Panc1 (cell line): ENCODE results near the gene SARNP. TPM values are rescaled to one million over a fixed set of nuclear protein-coding genes. Genes with fewer than 3 reads are reported as not detected.

Source experiments
- ATAC-seq: fragments of 200-7000 bp; cut with Tn5 transposase; 2 replicates; pipeline ENCODE4 v1.9.1; 2020; ENCODE audit warnings: mild to moderate bottlenecking, moderate library complexity
- BruUV-seq: library from RNA; stranded (reverse); fragments of 400-500 nt; replicated peaks from 2 replicates; lab custom pipeline; 2021; lab: Mats Ljungman, UMichigan
- CTCF ChIA-PET: fragments of 300-600 bp; sonication (Branson Sonifier 250); formaldehyde crosslinking; loops from one replicate; lab custom pipeline; 2022; ENCODE audit warnings: antibody characterized with exemption; lab: Charles Lee
- POLR2A ChIA-PET: fragments of 300-600 bp; sonication (Branson Sonifier 250); formaldehyde crosslinking; loops from one replicate; lab custom pipeline; 2022; ENCODE audit warnings: antibody characterized with exemption; lab: Charles Lee
- DNase-seq: peaks from one replicate; pipeline ENCODE4 v3.0.0-alpha.2; 2010; ENCODE audit warnings: low read depth, low spot score
- H3K27ac ChIP-seq: 2 replicates; pipeline ENCODE4 v1.5.1; 2011; ENCODE audit warnings: mild to moderate bottlenecking, low read length, inconsistent platforms
- H3K27me3 ChIP-seq: fragments of 200-500 bp; sonication (Bioruptor generic); 2 replicates; pipeline ENCODE4 v1.6.0; 2014; ENCODE audit warnings: low read length, inconsistent platforms; ENCODE audit not compliant: control insufficient read depth, insufficient read depth
- H3K36me3 ChIP-seq: fragments of 200-500 bp; sonication (Bioruptor generic); 2 replicates; pipeline ENCODE4 v1.5.1; 2014; ENCODE audit warnings: inconsistent platforms, mild to moderate bottlenecking, low read length, moderate library complexity; ENCODE audit not compliant: control insufficient read depth, insufficient read depth
- H3K4me1 ChIP-seq: 2 replicates; pipeline ENCODE4 v1.5.1; 2011; ENCODE audit warnings: inconsistent platforms, mild to moderate bottlenecking, low read length, moderate library complexity; ENCODE audit not compliant: control insufficient read depth, insufficient read depth
- H3K4me3 ChIP-seq, 2 experiments: 2 replicates each; pipeline ENCODE4 v1.5.1; 2011 to 2012; ENCODE audit warnings: low read depth in 2 of 2, low read length in 2 of 2, mild to moderate bottlenecking in 2 of 2, inconsistent platforms in 1 of 2, moderate library complexity in 1 of 2
- H3K9me3 ChIP-seq: fragments of 200-500 bp; sonication (Bioruptor generic); 2 replicates; pipeline ENCODE4 v1.5.1; 2014; ENCODE audit warnings: low read depth, mild to moderate bottlenecking, inconsistent platforms, low read length, moderate library complexity; ENCODE audit not compliant: control insufficient read depth, insufficient read depth
- POLR2AphosphoS5 ChIP-seq: IDR thresholded peaks from 2 replicates; pipeline ENCODE4 v1.6.1; 2012; ENCODE audit warnings: mild to moderate bottlenecking, low read depth, low read length, moderate library complexity
- SIN3A ChIP-seq: IDR thresholded peaks from 2 replicates; pipeline ENCODE4 v1.6.1; 2012; ENCODE audit warnings: low read depth, mild to moderate bottlenecking, low read length, moderate library complexity, borderline replicate concordance; ENCODE audit not compliant: insufficient read depth
- TCF7L2 ChIP-seq: IDR thresholded peaks from 2 replicates; pipeline ENCODE4 v1.6.1; 2011; ENCODE audit warnings: mild to moderate bottlenecking, low read depth, low read length, inconsistent platforms
- in situ Hi-C: cut with HindIII; loops from 2 replicates; pipeline ENCODE4 v1.10.0; 2016; ENCODE audit warnings: low sequenced_read_pairs, low pct_unique_long_range_greater_than_20kb
- intact Hi-C: fragments of 100-400 bp; cut with micrococcal nuclease; formaldehyde crosslinking; loops from one replicate; pipeline ENCODE4 v1.10.0; 2022; ENCODE audit not compliant: unreplicated experiment
- total RNA-seq: library from RNA; stranded (reverse); gene quantifications from one replicate; pipeline ENCODE4 v1.2.1, GENCODE V29; 2021; ENCODE audit not compliant: unreplicated experiment
- TF ChIP-seq, protein P1 (sequence below), 2 experiments: IDR thresholded peaks; 2 replicates each; pipeline ENCODE4 v1.6.1; 2011 to 2012; ENCODE audit warnings: low read depth in 2 of 2, control low read depth in 1 of 2, low read length in 1 of 2, mild to moderate bottlenecking in 1 of 2, moderate library complexity in 1 of 2; ENCODE audit not compliant: insufficient read depth in 1 of 2
- TF ChIP-seq, protein P2 (sequence below): fragments of 450-650 bp; IDR thresholded peaks from 2 replicates; pipeline ENCODE4 v1.5.1; 2017; ENCODE audit warnings: mild to moderate bottlenecking

Gene SARNP
- total RNA-seq, 1 experiment from 2014 or later, result 69.3 TPM

GRCh38 chr12:55718624-55719275, 98.8 kb downstream of the SARNP start:
- in situ Hi-C loops (no loop called here), intact Hi-C loops (no loop called here)
- no TSS peak for BruUV-seq
- peaks cover 29% of the 10 kb centered on the region for H3K4me1 ChIP-seq
- H3K36me3 ChIP-seq, result no peaks in the 10 kb centered on the region
- H3K9me3 ChIP-seq, result no peaks in the 10 kb centered on the region
- H3K27ac ChIP-seq, result no peak overlapping the region
- no peak for ATAC-seq
- DNase-seq, result no peak
- H3K4me3 ChIP-seq, result no peak overlapping the region
- POLR2A ChIA-PET, result no interaction called here
- TF ChIP-seq, protein P1, sequence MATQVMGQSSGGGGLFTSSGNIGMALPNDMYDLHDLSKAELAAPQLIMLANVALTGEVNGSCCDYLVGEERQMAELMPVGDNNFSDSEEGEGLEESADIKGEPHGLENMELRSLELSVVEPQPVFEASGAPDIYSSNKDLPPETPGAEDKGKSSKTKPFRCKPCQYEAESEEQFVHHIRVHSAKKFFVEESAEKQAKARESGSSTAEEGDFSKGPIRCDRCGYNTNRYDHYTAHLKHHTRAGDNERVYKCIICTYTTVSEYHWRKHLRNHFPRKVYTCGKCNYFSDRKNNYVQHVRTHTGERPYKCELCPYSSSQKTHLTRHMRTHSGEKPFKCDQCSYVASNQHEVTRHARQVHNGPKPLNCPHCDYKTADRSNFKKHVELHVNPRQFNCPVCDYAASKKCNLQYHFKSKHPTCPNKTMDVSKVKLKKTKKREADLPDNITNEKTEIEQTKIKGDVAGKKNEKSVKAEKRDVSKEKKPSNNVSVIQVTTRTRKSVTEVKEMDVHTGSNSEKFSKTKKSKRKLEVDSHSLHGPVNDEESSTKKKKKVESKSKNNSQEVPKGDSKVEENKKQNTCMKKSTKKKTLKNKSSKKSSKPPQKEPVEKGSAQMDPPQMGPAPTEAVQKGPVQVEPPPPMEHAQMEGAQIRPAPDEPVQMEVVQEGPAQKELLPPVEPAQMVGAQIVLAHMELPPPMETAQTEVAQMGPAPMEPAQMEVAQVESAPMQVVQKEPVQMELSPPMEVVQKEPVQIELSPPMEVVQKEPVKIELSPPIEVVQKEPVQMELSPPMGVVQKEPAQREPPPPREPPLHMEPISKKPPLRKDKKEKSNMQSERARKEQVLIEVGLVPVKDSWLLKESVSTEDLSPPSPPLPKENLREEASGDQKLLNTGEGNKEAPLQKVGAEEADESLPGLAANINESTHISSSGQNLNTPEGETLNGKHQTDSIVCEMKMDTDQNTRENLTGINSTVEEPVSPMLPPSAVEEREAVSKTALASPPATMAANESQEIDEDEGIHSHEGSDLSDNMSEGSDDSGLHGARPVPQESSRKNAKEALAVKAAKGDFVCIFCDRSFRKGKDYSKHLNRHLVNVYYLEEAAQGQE (IDR thresholded peaks at IDR 0.05; ENCODE audit: insufficient read depth in 1 of 2, low read depth in 2 of 2, low read length in 1 of 2), result no peak
- TF ChIP-seq SIN3A (no peak), TCF7L2 (no peak), POLR2AphosphoS5 (no peak)
- TF ChIP-seq, protein P2, sequence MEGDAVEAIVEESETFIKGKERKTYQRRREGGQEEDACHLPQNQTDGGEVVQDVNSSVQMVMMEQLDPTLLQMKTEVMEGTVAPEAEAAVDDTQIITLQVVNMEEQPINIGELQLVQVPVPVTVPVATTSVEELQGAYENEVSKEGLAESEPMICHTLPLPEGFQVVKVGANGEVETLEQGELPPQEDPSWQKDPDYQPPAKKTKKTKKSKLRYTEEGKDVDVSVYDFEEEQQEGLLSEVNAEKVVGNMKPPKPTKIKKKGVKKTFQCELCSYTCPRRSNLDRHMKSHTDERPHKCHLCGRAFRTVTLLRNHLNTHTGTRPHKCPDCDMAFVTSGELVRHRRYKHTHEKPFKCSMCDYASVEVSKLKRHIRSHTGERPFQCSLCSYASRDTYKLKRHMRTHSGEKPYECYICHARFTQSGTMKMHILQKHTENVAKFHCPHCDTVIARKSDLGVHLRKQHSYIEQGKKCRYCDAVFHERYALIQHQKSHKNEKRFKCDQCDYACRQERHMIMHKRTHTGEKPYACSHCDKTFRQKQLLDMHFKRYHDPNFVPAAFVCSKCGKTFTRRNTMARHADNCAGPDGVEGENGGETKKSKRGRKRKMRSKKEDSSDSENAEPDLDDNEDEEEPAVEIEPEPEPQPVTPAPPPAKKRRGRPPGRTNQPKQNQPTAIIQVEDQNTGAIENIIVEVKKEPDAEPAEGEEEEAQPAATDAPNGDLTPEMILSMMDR, result no peak
- H3K27me3 ChIP-seq, result no peaks in the 10 kb centered on the region
- CTCF ChIA-PET, result no interaction called here

- intact Hi-C loops, result no loop called here
- CTCF ChIA-PET, result no interaction called here
- H3K4me1 ChIP-seq, result peaks cover 29% of the 10 kb centered on the region
- DNase-seq (no peak), ATAC-seq (no peak)
- no peaks in the 10 kb centered on the region for H3K9me3 ChIP-seq
- H3K4me3 ChIP-seq, result no peak overlapping the region
- POLR2A ChIA-PET, result no interaction called here
- no peaks in the 10 kb centered on the region for H3K36me3 ChIP-seq
- in situ Hi-C loops, result no loop called here
- no peaks in the 10 kb centered on the region for H3K27me3 ChIP-seq
- TF ChIP-seq, protein P1 (IDR thresholded peaks at IDR 0.05; ENCODE audit: insufficient read depth in 1 of 2, low read depth in 2 of 2, low read length in 1 of 2), result no peak
- TF ChIP-seq SIN3A, result no peak
- no peak for TF ChIP-seq TCF7L2
- no peak for TF ChIP-seq POLR2AphosphoS5
- TF ChIP-seq, protein P2, result no peak
- H3K27ac ChIP-seq, result no peak overlapping the region
- no TSS peak for BruUV-seq
Measured at GRCh38 chr12:55718015-55718414, 99.5 kb downstream of the SARNP start.
